Measurements from ENCODE around the gene RPL22. TPM values are rescaled to one million over a fixed set of nuclear protein-coding genes. Genes with fewer than 3 reads are reported as not detected.

The RPL22 gene
- total and polyA plus RNA-seq, 8 donors, result 265 to 719 (median 628) TPM

- intact Hi-C loops (cut with DNase I), result no loop called here
- peaks cover 0 to 56% of the 10 kb centered on the region in 2 donors for H3K36me3 ChIP-seq
- H3K9me3 ChIP-seq, result no peaks in the 10 kb centered on the region
- no peak overlapping the region for H3K27ac ChIP-seq
- DNase-seq (no peak), ATAC-seq (no peak)
- H3K4me1 ChIP-seq, result peaks cover 12 to 15% of the 10 kb centered on the region in 2 donors
- peaks cover 0 to 9% of the 10 kb centered on the region in 2 donors for H3K27me3 ChIP-seq
- H3K4me3 ChIP-seq, result no peak overlapping the region
- no peak for TF ChIP-seq CTCF (IDR thresholded peaks at IDR 0.05)
These were observed 34.0 kb upstream of the RPL22 start for GRCh38 chr1:6233376-6233775.

GRCh38 chr1:6225651-6226050 lies 26.3 kb upstream of the RPL22 start:
- Histone ChIP-seq H3K27me3 (no peaks in the 10 kb centered on the region), H3K36me3 (peaks cover 0 to 95% of the 10 kb centered on the region in 2 donors), H3K9me3 (no peaks in the 10 kb centered on the region), H3K4me3 (no peak overlapping the region), H3K4me1 (no peaks in the 10 kb centered on the region), H3K27ac (no peak overlapping the region)
- ATAC-seq (no peak), DNase-seq (no peak)
- intact Hi-C loops (cut with DNase I), result no loop called here
- no peak for TF ChIP-seq CTCF (IDR thresholded peaks at IDR 0.05)

GRCh38 chr1:6224718-6225117 lies 25.3 kb upstream of the RPL22 start:
- ATAC-seq (no peak), DNase-seq (no peak)
- H3K4me3 ChIP-seq, result no peak overlapping the region
- no peaks in the 10 kb centered on the region for H3K4me1 ChIP-seq
- H3K27me3 ChIP-seq, result no peaks in the 10 kb centered on the region
- H3K9me3 ChIP-seq, result no peaks in the 10 kb centered on the region
- no peak overlapping the region for H3K27ac ChIP-seq
- TF ChIP-seq CTCF (IDR thresholded peaks at IDR 0.05), result no peak
- peaks cover 0 to 91% of the 10 kb centered on the region in 2 donors for H3K36me3 ChIP-seq
- intact Hi-C loops (cut with DNase I), result no loop called here

- TF ChIP-seq CTCF (IDR thresholded peaks at IDR 0.05), result no peak
- Histone ChIP-seq H3K27me3 (no peaks in the 10 kb centered on the region), H3K4me1 (no peaks in the 10 kb centered on the region), H3K9me3 (no peaks in the 10 kb centered on the region), H3K4me3 (no peak overlapping the region), H3K36me3 (peaks cover 0 to 81% of the 10 kb centered on the region in 2 donors), H3K27ac (no peak overlapping the region)
- intact Hi-C loops (cut with DNase I), result no loop called here
- no peak for ATAC-seq
- DNase-seq, result no peak
These were observed 24.2 kb upstream of the RPL22 start for GRCh38 chr1:6223617-6224016.

- intact Hi-C loops (cut with DNase I), result no loop called here
- H3K27ac ChIP-seq, result no peak overlapping the region
- ATAC-seq (peak; percentile 35), DNase-seq (no peak)
- no peak for TF ChIP-seq CTCF (IDR thresholded peaks at IDR 0.05)
- peaks cover 0 to 72% of the 10 kb centered on the region in 2 donors for H3K36me3 ChIP-seq
- no peaks in the 10 kb centered on the region for H3K27me3 ChIP-seq
- H3K9me3 ChIP-seq, result no peaks in the 10 kb centered on the region
- no peak overlapping the region for H3K4me3 ChIP-seq
- H3K4me1 ChIP-seq, result no peaks in the 10 kb centered on the region
These were observed 23.2 kb upstream of the RPL22 start for GRCh38 chr1:6222636-6223035.

All from left lung (tissue), 10 donors.